ENCODE data around the gene STIM1. TPM values are rescaled to one million over a fixed set of nuclear protein-coding genes. Genes with fewer than 3 reads are reported as not detected.

The STIM1 gene
- total RNA-seq, 1 experiment from 2014 or later = 18.0 TPM

GRCh38 chr11:4123218-4123617, 267.8 kb downstream of the STIM1 start:
- H3K36me3 Mint-ChIP-seq = peaks cover 64% of the 10 kb centered on the region
- H3K9me3 Mint-ChIP-seq = no peaks in the 10 kb centered on the region
- H3K4me1 Mint-ChIP-seq = no peaks in the 10 kb centered on the region
- DNase-seq (ENCODE audit: low spot score) (no peak), ATAC-seq (no peak)
- CTCF ChIA-PET = no interaction called here
- no peak overlapping the region for H3K27ac Mint-ChIP-seq
- no peak overlapping the region for H3K4me3 Mint-ChIP-seq
- POLR2A ChIA-PET = no interaction called here
- no peaks in the 10 kb centered on the region for H3K27me3 Mint-ChIP-seq (ENCODE audit: low read depth)
- TF ChIP-seq GRHL2 (CRISPR knock-in tag; IDR thresholded peaks at IDR 0.05; ENCODE audit: insufficient replicate concordance, severe bottlenecking) = no peak
- no peak for TF ChIP-seq HMGXB4 (CRISPR knock-in tag; IDR thresholded peaks at IDR 0.05)
- no peak for TF ChIP-seq ATF1 (CRISPR knock-in tag; IDR thresholded peaks at IDR 0.05)
- TF ChIP-seq CTCF (IDR thresholded peaks at IDR 0.05) = no peak
- no peak for TF ChIP-seq SMAD4 (CRISPR knock-in tag; IDR thresholded peaks at IDR 0.05)
- no peak for TF ChIP-seq ZNF532 (CRISPR knock-in tag; IDR thresholded peaks at IDR 0.05; ENCODE audit: borderline replicate concordance)
- TF ChIP-seq AR (CRISPR knock-in tag; IDR thresholded peaks at IDR 0.05) = no peak
- no peak for TF ChIP-seq GABPB1 (CRISPR knock-in tag; IDR thresholded peaks at IDR 0.05)
- no peak for TF ChIP-seq PREB (CRISPR knock-in tag; IDR thresholded peaks at IDR 0.05; ENCODE audit: borderline replicate concordance)
- no peak for TF ChIP-seq JAZF1 (CRISPR knock-in tag; IDR thresholded peaks at IDR 0.05)
- TF ChIP-seq TEAD4 (CRISPR knock-in tag; IDR thresholded peaks at IDR 0.05) = no peak
- TF ChIP-seq PRDM15 (CRISPR knock-in tag; IDR thresholded peaks at IDR 0.05) = no peak
- TF ChIP-seq ZNF416 (CRISPR knock-in tag; IDR thresholded peaks at IDR 0.05) = no peak
- TF ChIP-seq PRRX2 (CRISPR knock-in tag; IDR thresholded peaks at IDR 0.05) = no peak
- TF ChIP-seq STAT6 (CRISPR knock-in tag; conservative IDR thresholded peaks at IDR 0.05; ENCODE audit: low read depth) = no peak
- TF ChIP-seq SP1 (CRISPR knock-in tag; conservative IDR thresholded peaks at IDR 0.05) = no peak
- TF ChIP-seq FOXP1 (CRISPR knock-in tag; IDR thresholded peaks at IDR 0.05; ENCODE audit: borderline replicate concordance) = no peak

Data from WTC11 (cell line).